HCT116 (cell line): ENCODE results near the gene CCL8. TPM values are rescaled to one million over a fixed set of nuclear protein-coding genes. Genes with fewer than 3 reads are reported as not detected.

Source experiments
- ATAC-seq: fragments of 200-7000 bp; cut with Tn5 transposase; 2 replicates; pipeline ENCODE4 v1.9.1; 2020; ENCODE audit warnings: mild to moderate bottlenecking, moderate library complexity
- BruUV-seq: library from RNA; stranded (reverse); fragments of 400-500 nt; replicated peaks from 2 replicates; lab custom pipeline; 2021; lab: Mats Ljungman, UMichigan
- CTCF ChIA-PET: fragments of 300-600 bp; sonication (Branson Sonifier 250); formaldehyde crosslinking; loops from one replicate; lab custom pipeline; 2021; ENCODE audit warnings: antibody characterized with exemption; lab: Charles Lee
- POLR2A ChIA-PET: fragments of 300-600, 350-600 bp; sonication (Branson Sonifier 250); formaldehyde crosslinking; loops from one replicate; lab custom pipeline; 2021; ENCODE audit warnings: antibody characterized with exemption; lab: Charles Lee
- RAD21 ChIA-PET, 2 experiments: fragments of 300-600 bp; sonication (Branson Sonifier 250); formaldehyde crosslinking; loops; one replicate each; lab custom pipeline; 2023; ENCODE audit warnings: low total read pairs in 2 of 2; ENCODE audit not compliant: uncharacterized antibody in 2 of 2, unreplicated experiment in 2 of 2, low non-redundant PET in 1 of 2; lab: Charles Lee
- DNase-seq: peaks from one replicate; pipeline ENCODE4 v3.0.0-alpha.2; 2010; ENCODE audit warnings: low read depth, low spot score
- H2AFZ ChIP-seq: fragments of 200-600 bp; shearing (Covaris generic), sonication (generic); 2 replicates; pipeline ENCODE4 v1.6.1; 2017; ENCODE audit warnings: low read depth, mixed run types, mixed read lengths, antibody characterized with exemption, low read length; ENCODE audit not compliant: poor library complexity, severe bottlenecking
- H3K27ac ChIP-seq: 2 replicates; pipeline ENCODE4 v1.5.1; 2012; ENCODE audit warnings: low read depth, low read length
- H3K27me3 ChIP-seq: fragments of 200-600 bp; sonication (generic); 2 replicates; pipeline ENCODE4 v1.6.1; 2016; ENCODE audit warnings: mixed run types, low read length, mixed read lengths; ENCODE audit not compliant: insufficient read depth
- H3K36me3 ChIP-seq, 2 experiments: fragments of 200-500 bp in 1 of 2; fragments of 200-600 bp in 1 of 2; sonication (Bioruptor generic) in 1 of 2; sonication (generic) in 1 of 2; 2 replicates each; pipeline versions ENCODE4 v1.5.1 to v1.6.1; 2014 to 2016; ENCODE audit warnings: low read length in 2 of 2, inconsistent platforms in 1 of 2, mixed read lengths in 1 of 2, mixed run types in 1 of 2; ENCODE audit not compliant: insufficient read depth in 2 of 2, control insufficient read depth in 1 of 2
- H3K4me1 ChIP-seq, 2 experiments: fragments of 200-600 bp in 1 of 2; sonication (generic) in 1 of 2; 2 replicates each; pipeline versions ENCODE4 v1.5.1 to v1.6.1; 2012 to 2017; ENCODE audit warnings: low read length in 2 of 2, inconsistent platforms in 1 of 2, mild to moderate bottlenecking in 1 of 2, mixed read lengths in 1 of 2, mixed run types in 1 of 2, moderate library complexity in 1 of 2; ENCODE audit not compliant: insufficient read depth in 2 of 2, control insufficient read depth in 1 of 2
- H3K4me2 ChIP-seq: fragments of 200-600 bp; sonication (generic); 2 replicates; pipeline ENCODE4 v1.6.1; 2017; ENCODE audit warnings: mixed run types, low read length, mixed read lengths
- H3K4me3 ChIP-seq, 2 experiments: fragments of 200-600 bp in 1 of 2; sonication (generic) in 1 of 2; replicated peaks in 1 of 2; 2 replicates each; pipeline ENCODE4 v1.5.1; 2011 to 2016; ENCODE audit warnings: low read length in 2 of 2, control low read depth in 1 of 2, low read depth in 1 of 2, mild to moderate bottlenecking in 1 of 2, mixed read lengths in 1 of 2, mixed run types in 1 of 2
- H3K79me2 ChIP-seq: fragments of 200-600 bp; sonication (generic); 2 replicates; pipeline ENCODE4 v1.6.1; 2017; ENCODE audit warnings: mild to moderate bottlenecking, mixed run types, low read length, moderate library complexity, mixed read lengths; ENCODE audit not compliant: insufficient read depth
- H3K9ac ChIP-seq: fragments of 200-600 bp; sonication (generic); 2 replicates; pipeline ENCODE4 v1.6.1; 2016; ENCODE audit warnings: low read length, mixed read lengths
- H3K9me2 ChIP-seq: fragments of 200-600 bp; sonication (generic), shearing (Covaris generic); 2 replicates; pipeline ENCODE4 v1.6.1; 2017; ENCODE audit warnings: mixed run types, mild to moderate bottlenecking, moderate library complexity; ENCODE audit not compliant: insufficient read depth
- H3K9me3 ChIP-seq, 2 experiments: fragments of 200-500 bp in 1 of 2; fragments of 200-600 bp in 1 of 2; sonication (Bioruptor generic) in 1 of 2; sonication (generic) in 1 of 2; 2 replicates each; pipeline ENCODE4 v1.6.1; 2014 to 2017; ENCODE audit warnings: low read length in 2 of 2, mixed read lengths in 2 of 2, inconsistent platforms in 1 of 2, low read depth in 1 of 2, mild to moderate bottlenecking in 1 of 2, mixed run types in 1 of 2, moderate library complexity in 1 of 2; ENCODE audit not compliant: control insufficient read depth in 1 of 2, insufficient read depth in 1 of 2
- H4K20me1 ChIP-seq: fragments of 200-600 bp; sonication (generic), shearing (Covaris generic); 2 replicates; pipeline ENCODE4 v1.6.1; 2017; ENCODE audit warnings: mixed run types, mild to moderate bottlenecking, moderate library complexity; ENCODE audit not compliant: insufficient read depth
- CBX3 ChIP-seq: IDR thresholded peaks from 2 replicates; pipeline ENCODE4 v1.6.1; 2012; ENCODE audit warnings: low read depth
- CEBPB ChIP-seq: IDR thresholded peaks from 2 replicates; pipeline ENCODE4 v1.6.1; 2012; ENCODE audit warnings: low read depth
- CTCF ChIP-seq, 3 experiments: fragments of 200-600 bp in 1 of 3; sonication (generic) in 1 of 3; IDR thresholded peaks in 2 of 3; conservative IDR thresholded peaks in 1 of 3; 2 replicates each; pipeline ENCODE4 v1.5.1; 2012 to 2017; ENCODE audit warnings: low read depth in 2 of 3, low read length in 2 of 3, antibody characterized with exemption in 1 of 3, borderline replicate concordance in 1 of 3, control low read depth in 1 of 3, mild to moderate bottlenecking in 1 of 3, mixed read lengths in 1 of 3, mixed run types in 1 of 3, moderate library complexity in 1 of 3; ENCODE audit not compliant: insufficient read depth in 1 of 3
- ELF1 ChIP-seq: IDR thresholded peaks from 2 replicates; pipeline ENCODE4 v1.6.1; 2012; ENCODE audit warnings: low read depth, borderline replicate concordance
- EZH2 ChIP-seq: fragments of 200-600 bp; sonication (generic); IDR thresholded peaks from 2 replicates; pipeline ENCODE4 v1.6.1; 2017; ENCODE audit warnings: antibody characterized with exemption, mixed run types
- FOSL1 ChIP-seq: IDR thresholded peaks from 2 replicates; pipeline ENCODE4 v1.6.1; 2012; ENCODE audit warnings: low read depth
- POLR2A ChIP-seq: IDR thresholded peaks from 2 replicates; pipeline ENCODE4 v1.7.0; 2011; ENCODE audit warnings: borderline replicate concordance; ENCODE audit not compliant: insufficient read depth, insufficient read length; ENCODE audit errors: extremely low read depth
- REST ChIP-seq: IDR thresholded peaks from 2 replicates; pipeline ENCODE4 v1.6.1; 2012; ENCODE audit warnings: low read depth
- SIN3A ChIP-seq: IDR thresholded peaks from 2 replicates; pipeline ENCODE4 v1.6.1; 2012; ENCODE audit warnings: low read depth
- SRF ChIP-seq: IDR thresholded peaks from 2 replicates; pipeline ENCODE4 v1.6.1; 2012; ENCODE audit warnings: low read depth
- TCF7L2 ChIP-seq: IDR thresholded peaks from 2 replicates; pipeline ENCODE4 v1.7.0; 2011; ENCODE audit warnings: borderline replicate concordance, inconsistent platforms; ENCODE audit not compliant: insufficient read depth, insufficient read length; ENCODE audit errors: extremely low read depth
- ZBTB33 ChIP-seq: IDR thresholded peaks from 2 replicates; pipeline ENCODE4 v1.6.1; 2011; ENCODE audit warnings: mild to moderate bottlenecking, low read length, moderate library complexity; ENCODE audit not compliant: insufficient replicate concordance; ENCODE audit errors: extremely low read depth
- ZFX ChIP-seq: fragments of 450-650 bp; IDR thresholded peaks from 2 replicates; pipeline ENCODE4 v1.6.1; 2017
- intact Hi-C: fragments of 100-400 bp; cut with micrococcal nuclease; formaldehyde crosslinking; loops from 2 replicates; pipeline ENCODE4 v1.10.0; 2022
- total RNA-seq: library from RNA; stranded (reverse); gene quantifications from one replicate; pipeline ENCODE4 v1.2.1, GENCODE V29; 2021; ENCODE audit not compliant: unreplicated experiment

The CCL8 gene
- total RNA-seq, 1 experiment from 2014 or later: not detected

- no peaks in the 10 kb centered on the region for H3K4me1 ChIP-seq
- H4K20me1 ChIP-seq: no peaks in the 10 kb centered on the region; the same call in 1 of the 2 replicates
- no peaks in the 10 kb centered on the region for H3K36me3 ChIP-seq
- no peak overlapping the region for H3K9ac ChIP-seq
- H2AFZ ChIP-seq: no peak overlapping the region
- intact Hi-C loops: no loop called here
- no peak for DNase-seq
- no peak overlapping the region for H3K4me3 ChIP-seq
- H3K4me2 ChIP-seq: no peak overlapping the region
- H3K27ac ChIP-seq: no peak overlapping the region
- TF ChIP-seq SIN3A (no peak), ELF1 (no peak), FOSL1 (no peak), CBX3 (no peak), REST (no peak), SRF (no peak), EZH2 (no peak), ZBTB33 (no peak), ZFX (no peak), CEBPB (no peak), CTCF (IDR thresholded peaks at IDR 0.05 in 2 of 3, conservative IDR thresholded peaks at IDR 0.05 in 1 of 3; ENCODE audit: borderline replicate concordance in 1 of 3, insufficient read depth in 1 of 3, low read depth in 2 of 3, low read length in 2 of 3) (no peak), TCF7L2 (no peak), POLR2A (no peak)
- 0 out of 2 replicates have a peak, but pooled peaks cover 6% of the 10 kb centered on the region for H3K27me3 ChIP-seq
- H3K9me2 ChIP-seq: no peaks in the 10 kb centered on the region
- RAD21 ChIA-PET: no interaction called here
- H3K79me2 ChIP-seq: no peaks in the 10 kb centered on the region
- no peak for ATAC-seq
- CTCF ChIA-PET: no interaction called here
- H3K9me3 ChIP-seq: no peaks in the 10 kb centered on the region
- POLR2A ChIA-PET: no interaction called here
- no TSS peak for BruUV-seq
Measured at GRCh38 chr17:34337701-34338100, 18.5 kb downstream of the CCL8 start.
